Fibroblast of skin of left biceps (primary cell): ENCODE results near the gene GATB.
"Not testable (repeated sequence)": the region's sequence is repeated elsewhere in the genome, so short reads cannot be mapped to it uniquely, and the experiment has no call there.

ENCODE experiments used
- DNase-seq, 2 experiments: peaks; one replicate each; pipeline ENCODE4 v3.0.0-alpha.2; 2013; ENCODE audit warnings: low read depth in 2 of 2

Gene GATB

DNA sequence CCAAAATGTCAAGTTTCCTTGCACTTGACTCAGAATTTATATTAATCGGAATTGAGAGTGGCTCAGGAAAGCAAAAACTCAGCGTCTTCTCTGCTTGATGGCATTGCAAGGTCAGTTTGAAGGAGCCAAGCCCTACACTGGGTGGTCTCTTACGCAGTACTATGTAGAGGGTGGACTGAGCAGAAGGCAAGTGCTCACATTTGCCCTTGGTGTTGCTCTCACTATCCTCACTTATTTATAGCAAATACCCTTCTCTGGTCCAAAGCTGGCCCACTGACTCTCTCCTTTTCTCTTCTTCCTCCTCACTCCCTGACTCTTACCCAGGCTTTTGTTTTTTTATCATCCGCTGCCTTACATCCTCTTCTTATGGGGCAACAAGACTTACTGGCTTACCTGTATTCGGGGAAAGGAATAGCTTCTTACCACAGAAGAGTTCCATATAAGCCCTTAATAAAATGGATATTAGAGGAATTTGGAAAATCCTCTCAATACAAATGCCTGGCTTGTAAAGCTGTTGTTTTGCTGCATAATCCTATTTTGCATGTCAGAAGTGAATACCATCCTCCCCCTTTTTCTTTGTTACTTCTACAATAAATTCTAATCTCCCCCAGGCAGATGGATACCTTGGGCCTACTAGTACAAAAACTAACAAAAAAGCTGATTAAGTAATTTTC is 24.8 kb upstream of the GATB start:
- DNase-seq: no peak

DNA sequence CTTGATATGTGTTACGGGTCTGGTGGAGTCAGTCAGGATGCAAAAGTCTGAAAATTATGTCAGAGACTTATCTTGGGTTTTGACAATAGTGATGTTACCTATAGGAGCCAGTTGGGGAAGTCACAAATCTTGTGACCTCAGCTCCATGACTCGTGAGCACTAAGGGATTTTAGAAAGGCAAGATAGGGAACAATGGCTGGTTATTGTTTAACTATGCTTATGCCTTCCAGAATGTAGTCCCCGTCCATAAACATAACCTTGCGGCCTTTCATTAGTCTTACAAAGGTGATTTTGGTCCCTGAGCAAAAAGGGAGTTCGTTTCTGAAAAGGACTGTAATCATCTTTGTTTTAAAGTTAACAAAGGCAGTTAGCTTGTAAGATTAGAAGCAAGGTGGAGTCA is 23.9 kb upstream of the GATB start:
- DNase-seq: no peak

DNA sequence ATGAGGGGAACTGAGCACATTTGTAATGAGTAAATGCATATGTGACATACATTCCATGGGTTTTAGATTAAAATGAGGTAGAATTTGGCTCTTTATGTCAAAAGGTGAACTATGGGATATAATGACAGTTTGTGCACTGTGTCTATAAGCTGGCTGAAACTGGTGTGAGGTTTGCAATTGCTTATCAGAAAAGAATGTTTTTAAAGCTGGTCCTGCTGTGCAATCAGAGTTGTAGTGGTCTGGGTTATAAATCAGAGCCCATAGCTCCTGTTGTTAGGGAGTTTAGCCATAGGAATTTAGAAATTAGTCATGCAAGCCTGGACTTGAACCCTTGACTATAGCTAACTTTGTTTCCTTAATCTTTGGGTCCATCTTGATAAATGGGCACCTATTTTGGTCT is 23.1 kb upstream of the GATB start:
- no peak for DNase-seq

DNA sequence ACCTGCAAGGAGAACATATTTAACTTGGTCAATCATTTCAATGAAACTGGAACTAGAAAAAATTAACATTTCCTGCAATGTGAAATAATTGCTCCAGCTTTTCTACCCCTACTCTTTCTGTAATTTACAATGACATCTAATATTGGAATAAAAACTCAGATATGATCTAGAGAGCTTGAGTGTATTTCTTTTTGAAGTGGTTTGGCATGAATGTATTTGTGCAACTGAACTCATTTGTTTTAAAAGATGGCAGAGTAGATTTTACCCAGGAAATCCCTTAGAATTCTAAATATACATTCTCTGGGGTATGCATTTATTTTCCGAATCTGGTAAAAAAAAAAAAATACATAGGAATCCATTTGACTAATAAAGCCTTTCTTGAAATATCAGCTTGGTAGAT is 21.5 kb upstream of the GATB start:
- DNase-seq: no peak

DNA sequence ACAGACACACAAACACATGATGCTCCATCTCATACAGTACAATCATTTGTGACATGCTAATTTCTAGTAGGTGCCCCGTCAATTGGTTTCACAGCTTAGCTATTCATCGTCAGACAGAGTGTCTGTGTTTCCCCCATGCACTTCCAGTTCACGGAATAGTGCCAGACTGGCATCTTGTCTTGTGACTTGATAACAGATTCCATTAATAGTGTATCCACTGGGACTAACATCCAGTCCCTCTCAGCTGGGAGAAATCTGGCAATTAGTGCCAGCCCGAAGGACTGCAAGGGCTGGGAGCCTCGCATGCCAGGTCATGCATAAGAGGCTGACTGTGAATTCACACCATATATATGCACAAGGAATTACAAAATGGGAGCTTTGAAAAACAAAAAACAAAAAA is 20.2 kb upstream of the GATB start:
- DNase-seq: no peak

DNA sequence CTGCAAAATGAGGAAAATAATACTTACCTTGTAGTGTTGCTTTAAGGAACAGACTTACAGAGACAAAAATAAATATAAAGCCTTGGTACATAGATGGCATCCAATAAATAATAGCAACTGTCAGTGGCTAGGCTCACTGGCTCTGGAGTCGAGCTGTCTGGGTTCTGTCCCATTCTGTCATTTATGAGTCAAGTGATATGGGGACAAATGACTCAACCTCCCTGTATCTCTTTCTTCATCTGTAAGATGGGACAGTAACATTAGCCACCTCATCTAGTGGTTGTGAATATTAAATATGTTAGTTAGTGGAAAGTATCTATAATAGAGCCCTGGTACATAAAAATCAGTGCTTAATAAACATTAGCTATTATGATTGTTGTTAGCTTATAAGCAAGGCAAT is 16.7 kb upstream of the GATB start:
- DNase-seq: no peak

DNA sequence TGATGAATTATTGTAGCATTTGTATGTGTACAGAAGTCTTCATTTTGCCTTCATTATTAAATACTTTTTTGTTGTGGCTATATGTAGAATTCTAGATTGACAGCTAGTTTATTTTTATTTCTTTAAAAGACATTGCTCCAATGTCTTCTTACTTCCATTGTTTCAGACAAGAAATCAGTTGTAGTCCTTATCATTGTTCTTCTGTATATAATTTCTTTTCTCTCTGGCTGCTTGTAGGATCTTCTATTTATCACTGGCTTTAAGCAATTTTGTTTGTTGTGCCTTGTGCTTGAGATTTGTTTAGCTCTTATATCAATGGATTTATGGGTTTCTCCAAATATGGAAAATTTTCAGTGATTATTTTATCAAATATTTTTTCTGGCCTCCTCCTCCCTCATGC is 13.5 kb upstream of the GATB start:
- no peak for DNase-seq

DNA sequence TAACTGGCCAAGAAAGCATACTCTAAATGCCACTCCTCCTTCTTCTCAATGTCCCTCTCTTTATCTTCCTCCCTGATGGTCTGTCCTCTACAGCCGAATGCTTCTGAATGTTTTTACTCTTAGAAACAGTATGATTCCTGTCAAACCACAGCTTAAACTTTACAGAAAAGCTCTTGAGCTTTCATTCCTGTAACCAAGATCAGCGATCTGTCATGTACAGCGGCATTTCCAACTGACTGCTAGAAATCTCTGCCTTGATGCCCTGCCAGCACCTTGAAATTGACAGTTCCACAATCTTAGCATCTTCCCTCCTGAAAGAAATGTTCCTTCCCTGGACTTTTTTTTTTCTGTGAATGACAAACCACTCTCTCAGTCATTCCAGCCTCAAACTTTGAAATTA is 11.5 kb upstream of the GATB start:
- no peak for DNase-seq

DNA sequence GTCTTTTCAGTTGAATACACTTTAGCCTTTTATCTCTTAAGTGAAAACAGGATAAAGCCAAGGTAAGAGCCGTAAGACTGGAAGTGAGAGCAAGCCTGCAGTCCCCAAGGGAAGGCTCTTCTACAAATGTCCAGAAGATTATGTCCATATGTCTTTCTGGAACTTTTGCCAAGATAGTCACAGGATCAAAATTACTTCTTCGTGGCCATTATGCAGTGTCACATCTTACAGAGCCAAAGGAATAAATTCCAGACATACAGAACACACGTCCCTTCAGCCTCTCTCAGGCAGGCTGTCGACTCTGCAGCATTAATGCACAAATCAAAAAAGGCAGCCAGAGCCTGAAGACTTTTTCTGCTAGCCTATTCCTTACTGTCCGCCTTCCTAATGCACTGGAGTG is 10.9 kb upstream of the GATB start:
- no peak for DNase-seq

DNA sequence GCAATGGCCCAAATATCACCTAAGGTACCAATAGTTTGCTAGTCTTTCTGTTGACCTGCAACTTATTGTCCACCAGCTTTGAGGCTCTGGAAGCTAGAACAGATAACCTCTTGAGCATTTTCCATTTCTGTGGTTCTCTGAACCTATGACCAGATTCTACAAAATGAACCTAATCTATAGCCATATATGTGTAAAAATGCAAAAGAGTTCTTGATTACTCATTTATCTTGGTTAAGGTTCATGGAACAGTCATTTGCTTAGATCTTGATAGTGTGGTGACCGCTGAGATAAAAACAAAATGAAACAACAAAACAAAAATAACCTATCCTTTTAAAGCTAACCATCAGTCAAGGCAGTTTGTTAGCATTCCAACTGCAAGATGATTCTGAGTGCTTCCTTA is 9.3 kb upstream of the GATB start:
- no peak for DNase-seq

DNA sequence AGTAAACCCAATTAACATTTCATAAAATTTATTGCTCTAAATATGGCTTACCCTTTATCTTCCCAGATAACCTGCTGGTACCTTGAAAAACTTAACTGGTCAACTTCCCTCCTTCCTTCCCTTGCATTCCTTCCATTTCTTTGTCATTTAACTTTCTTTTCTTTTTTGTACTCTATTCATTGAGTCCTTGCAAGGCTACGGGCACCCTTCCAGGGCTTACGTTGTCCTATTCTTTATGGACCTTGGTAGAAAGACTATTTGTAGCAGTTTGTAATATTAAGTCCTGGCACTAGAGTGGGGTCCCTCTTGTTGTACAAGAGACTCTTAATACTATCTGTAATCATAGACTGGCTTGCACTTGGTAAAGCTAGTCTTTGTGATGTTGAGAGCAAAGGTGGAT is 8.0 kb upstream of the GATB start:
- DNase-seq: no peak

DNA sequence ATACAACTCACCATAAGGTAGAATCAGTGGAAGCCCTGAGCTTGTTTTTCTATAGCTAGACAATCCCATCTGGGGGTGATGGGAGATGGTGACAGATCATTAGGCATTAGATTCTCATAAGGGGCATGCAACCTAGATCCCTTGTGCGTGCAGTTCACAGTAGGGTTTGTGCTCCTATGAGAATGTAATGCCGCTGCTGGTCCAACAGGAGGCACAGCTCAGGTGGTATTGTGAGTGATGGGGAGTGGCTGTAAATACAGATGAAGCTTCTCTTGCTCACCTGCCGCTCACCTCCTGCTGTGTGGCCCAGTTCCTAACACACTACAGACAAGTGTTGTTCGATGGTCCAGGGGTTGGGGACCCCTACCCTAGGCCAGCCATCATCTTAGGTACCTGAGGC is 5.9 kb upstream of the GATB start:
- DNase-seq: no peak

DNA sequence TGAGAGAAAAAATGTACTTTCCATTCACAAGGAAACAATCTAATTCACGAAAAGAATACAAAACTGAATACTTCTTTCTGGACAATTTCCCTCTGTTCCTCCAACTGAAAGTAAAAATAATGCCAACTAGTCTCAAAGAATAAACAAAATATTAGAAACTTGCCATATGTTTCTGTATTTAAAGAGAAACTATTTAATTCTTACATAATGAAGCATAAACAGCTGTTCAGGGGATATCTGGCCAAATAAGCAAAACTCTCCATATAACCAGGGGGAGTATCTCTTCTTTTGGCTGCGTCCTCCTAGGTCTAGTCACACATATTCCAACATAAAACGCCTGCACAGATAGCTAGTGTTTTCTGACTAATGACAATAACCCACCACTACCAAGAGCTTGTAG is 805 bp downstream of the GATB start:
- no peak for DNase-seq

DNA sequence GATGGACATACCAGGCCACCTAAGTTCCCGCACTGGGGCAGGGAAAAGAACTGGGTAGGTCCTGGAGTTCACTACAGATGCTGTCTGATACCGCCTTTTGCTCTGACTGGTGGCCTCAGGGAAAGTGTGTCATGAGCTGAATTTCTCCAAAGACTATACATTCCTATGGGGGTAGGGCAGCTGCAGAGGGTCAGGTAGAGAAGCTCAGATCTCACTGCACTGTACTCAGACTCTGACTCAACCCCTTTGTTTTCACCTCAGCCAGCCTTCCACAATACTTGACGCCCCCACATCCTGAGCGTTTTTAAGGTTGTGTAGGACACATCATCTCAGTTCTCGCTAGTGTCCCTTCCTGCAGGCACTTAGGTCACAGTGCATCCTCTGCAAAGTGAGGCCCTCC is 7.8 kb downstream of the GATB start:
- DNase-seq: no peak

DNA sequence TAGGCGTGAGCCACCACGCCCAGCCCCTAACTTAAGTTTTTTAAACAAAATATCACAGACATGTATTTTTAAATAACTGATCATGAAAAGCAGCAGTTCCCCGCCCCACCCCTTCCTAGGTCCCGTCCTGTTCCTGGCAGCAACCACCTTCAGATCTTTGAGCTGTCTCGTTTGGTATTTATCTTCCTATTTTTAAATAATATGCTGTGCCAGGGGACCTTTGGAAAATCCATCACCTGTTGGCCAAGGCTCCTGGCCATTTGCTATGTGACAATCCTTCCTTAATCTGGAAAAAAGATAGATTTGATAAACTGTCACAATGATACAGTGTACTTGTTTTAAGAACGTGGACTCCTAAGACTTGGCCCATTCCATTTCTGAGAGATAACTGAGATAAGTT is 10.7 kb downstream of the GATB start:
- no peak for DNase-seq

DNA sequence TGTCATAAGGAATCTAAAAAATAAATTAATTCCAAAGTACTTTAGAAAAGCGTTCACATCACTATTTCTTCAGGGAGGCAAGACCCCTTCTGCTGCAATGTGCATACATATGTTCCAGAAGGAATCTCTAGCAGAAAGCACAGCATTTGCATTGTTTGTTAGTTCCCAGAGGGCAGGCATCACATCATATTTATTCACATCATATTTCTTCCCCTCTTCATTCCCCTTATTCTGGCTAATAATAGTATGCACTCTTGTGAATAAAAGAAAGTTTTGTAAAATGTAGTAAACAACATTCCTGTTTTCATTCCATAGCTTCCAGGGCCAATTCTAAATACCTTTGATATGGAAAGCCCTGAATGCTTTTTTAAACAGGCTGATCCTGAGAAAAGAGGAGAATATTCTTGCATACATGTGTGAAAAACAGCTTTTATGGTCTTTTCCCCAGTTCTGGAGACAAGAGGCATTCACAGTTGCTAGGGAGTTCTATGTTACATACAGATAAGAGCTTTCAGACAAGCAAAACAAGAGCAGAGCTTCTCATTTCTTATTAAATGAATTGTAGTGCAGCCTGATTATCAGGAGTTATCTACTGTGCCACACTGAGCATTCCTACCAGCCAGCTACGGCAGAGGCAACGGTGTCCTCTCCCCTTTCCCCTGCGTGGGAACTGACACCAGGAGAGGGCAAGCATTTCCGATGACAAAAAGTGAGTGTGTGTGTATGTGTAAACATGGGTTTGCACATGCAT is 15.2 kb downstream of the GATB start:
- no peak for DNase-seq

DNA sequence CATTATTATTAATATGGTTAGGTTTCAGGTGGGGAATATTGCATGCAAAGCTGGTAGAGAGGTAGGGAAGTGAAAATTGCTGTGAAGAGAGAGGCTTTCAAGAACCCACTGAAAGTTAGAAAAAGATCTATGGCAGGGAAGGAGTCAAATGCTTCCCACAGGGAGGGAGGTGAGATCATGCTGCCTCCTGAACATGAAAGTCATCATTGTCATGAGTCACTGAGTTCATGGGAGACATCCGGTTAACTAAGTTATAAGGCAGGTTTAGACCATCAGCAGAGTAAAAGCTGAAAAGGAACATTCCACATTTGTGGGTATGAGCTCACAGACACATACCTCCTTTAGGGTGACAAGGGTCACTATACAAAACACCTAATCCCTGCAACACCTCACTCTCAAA is 16.2 kb downstream of the GATB start:
- DNase-seq: peak; percentile 26 to 32

DNA sequence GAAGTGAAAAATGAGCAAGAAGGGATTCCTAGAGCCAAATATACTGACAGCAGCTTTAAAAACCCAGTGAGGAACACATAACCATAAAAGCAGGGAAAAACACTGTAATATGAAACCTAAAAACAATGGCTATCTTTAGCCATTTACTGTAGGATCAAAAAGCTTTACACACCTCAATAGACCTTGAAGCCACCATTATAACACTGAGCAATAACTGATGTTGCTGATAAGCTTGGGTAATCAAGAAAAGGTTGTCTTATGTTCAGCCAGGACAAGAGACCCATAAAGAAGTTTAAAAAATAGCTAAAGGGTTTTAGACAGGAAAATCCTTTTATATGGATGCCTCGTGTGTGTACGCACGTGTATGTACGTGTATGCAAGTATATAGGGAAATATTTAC is 16.9 kb downstream of the GATB start:
- no peak for DNase-seq

DNA sequence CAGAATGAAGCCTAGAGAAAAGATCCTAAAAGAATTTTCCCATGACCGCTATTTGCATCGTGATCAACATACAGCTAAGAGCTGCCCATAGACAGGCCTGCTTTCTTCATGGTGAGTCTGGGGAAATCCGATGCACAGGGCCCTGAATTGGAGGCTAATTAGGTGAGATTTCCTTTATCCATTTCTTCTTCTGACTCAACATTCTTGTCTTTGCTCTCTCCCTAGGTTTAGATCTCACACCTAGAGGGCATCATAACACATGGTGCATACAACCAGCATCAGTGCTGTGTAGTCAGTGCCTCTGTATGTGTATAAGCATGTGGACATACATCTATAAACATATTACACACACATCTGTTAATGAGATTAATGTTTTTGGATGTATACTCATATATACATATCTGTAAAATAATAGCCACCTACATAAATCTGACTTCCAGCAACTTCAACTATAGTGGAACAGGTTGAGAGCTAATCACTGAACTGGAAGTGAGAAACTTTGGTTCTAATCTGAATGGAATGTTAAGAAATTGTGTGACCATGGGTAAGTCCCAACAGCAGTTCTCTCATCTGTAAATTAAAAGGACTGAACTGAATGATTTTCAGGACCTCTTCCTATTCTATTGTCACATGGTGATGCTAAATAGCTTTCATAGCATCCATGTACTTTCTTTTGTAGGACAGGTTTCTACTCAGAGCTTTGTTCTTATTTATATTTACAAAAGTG is 17.5 kb downstream of the GATB start:
- no peak for DNase-seq

DNA sequence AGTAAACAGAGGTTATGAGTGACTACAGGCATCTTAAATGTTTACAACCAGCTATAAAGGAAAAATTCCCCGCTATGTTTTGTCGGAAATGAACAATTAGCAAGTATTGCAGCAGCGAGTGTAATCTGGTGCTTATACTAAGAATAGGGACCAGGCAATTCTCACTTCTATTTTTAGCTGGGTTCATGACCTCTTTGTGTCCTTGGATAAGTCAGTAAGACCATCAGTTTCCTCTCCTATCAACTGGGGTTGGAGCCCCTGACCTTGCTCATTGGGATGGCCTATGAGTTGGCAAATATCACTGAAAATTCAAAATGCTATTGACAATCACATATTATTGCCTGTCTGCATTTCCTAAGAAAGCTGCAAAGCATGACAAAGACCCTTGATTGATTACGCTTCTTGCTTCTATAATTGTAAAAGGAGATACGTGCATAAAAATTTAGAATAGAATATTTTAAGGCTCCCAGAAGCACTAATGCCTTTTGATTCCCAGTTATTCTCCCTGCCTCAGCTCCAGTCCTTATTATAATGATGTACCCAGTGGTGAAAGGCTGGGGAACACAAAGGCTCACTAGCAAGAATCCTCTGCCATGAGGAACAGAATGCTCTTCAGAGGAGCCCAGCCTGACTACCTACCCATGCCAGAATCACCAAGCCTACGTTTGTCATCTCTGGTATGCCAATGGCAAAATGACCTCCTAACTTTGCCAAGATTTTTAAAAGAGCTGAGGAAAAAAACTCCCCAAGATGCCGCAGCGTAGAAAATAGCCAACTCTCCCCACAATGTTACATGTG is 21.9 kb downstream of the GATB start:
- no peak for DNase-seq

DNA sequence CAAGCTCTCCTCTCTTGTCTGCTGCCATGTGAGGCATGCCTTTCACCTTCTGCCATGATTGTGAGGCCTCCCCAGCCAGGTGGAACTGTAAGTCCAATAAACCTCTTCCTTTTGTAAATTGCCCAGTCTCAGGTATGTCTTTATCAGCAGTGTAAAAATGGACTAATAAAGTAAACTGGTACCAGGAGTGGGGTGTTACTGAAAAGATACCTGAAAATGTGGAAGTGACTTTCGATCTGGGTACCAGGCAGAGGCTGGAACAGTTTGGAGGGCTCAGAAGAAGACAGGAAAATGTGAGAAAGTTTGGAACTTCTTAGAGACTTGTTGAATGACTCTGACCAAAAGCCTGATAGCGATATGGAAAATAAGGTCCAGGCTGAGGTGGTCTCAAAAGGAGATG is 24.0 kb downstream of the GATB start:
- DNase-seq: not testable (repeated sequence)

DNA sequence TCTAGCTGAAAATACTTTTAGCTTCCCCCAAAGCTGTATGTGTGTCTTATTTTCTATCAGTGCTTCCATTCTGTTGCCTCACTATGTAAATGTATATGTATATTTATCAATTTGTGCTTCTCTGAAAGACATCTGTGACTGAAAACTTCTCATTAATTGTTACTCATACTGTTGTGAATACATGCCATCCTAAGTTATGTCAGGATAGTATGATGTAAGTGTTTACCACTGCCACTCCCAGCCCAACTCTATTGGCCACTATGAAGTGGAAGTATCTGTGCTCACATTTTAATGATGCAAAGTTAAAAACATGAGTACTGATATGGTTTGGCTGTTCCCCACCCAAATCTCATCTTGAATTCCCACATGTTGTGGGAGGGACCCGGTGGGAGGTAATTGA is 24.4 kb downstream of the GATB start:
- DNase-seq: no peak
